Upper lobe of left lung (tissue), 4 donors: ENCODE data around the gene EXOC8.

ENCODE experiments used
- CTCF ChIP-seq, 6 experiments: fragments of 450-650 bp in 4 of 6; fragments of 200-600 bp in 2 of 6; sonication (generic) in 2 of 6; IDR thresholded peaks; one replicate each; pipeline ENCODE4 v1.5.1; 2016 to 2019; ENCODE audit warnings: antibody characterized with exemption in 6 of 6
- EP300 ChIP-seq, 4 donors: sonication (generic); formaldehyde crosslinking; IDR thresholded peaks; one replicate each; pipeline ENCODE4 v1.5.1; 2017; ENCODE audit warnings: antibody characterized with exemption in 4 of 4, control low read depth in 2 of 4
- POLR2A ChIP-seq, 4 donors: fragments of 450-650 bp; IDR thresholded peaks; one replicate each; pipeline ENCODE4 v1.5.1; 2016 to 2017; ENCODE audit warnings: antibody characterized with exemption in 4 of 4, mild to moderate bottlenecking in 2 of 4
- POLR2AphosphoS5 ChIP-seq, 2 donors: sonication (generic); formaldehyde crosslinking; IDR thresholded peaks; one replicate each; pipeline ENCODE4 v1.5.1; 2017; ENCODE audit warnings: antibody characterized with exemption in 2 of 2

- TF ChIP-seq EP300 (IDR thresholded peaks at IDR 0.05), result no peak
- TF ChIP-seq CTCF (IDR thresholded peaks at IDR 0.05), result no peak
- no peak for TF ChIP-seq POLR2A (IDR thresholded peaks at IDR 0.05)
- TF ChIP-seq POLR2AphosphoS5 (IDR thresholded peaks at IDR 0.05), result no peak
Measured at GRCh38 chr1:231324660-231325059, 13.0 kb downstream of the EXOC8 start.
